Loucy (cell line): ENCODE data around the gene ANAPC5.

Experiments
- H2AFZ ChIP-seq: fragments of 200-600 bp; sonication (generic); 2 replicates; pipeline ENCODE4 v1.6.0; 2016; ENCODE audit warnings: antibody characterized with exemption, mild to moderate bottlenecking, low read length, moderate library complexity
- H3F3A ChIP-seq: fragments of 200-600 bp; 2 replicates; pipeline ENCODE4 v1.6.0; 2016; ENCODE audit warnings: antibody characterized with exemption, low read depth, mild to moderate bottlenecking
- H3K27me3 ChIP-seq: fragments of 200-600 bp; sonication (generic); 2 replicates; pipeline ENCODE4 v1.6.1; 2014; ENCODE audit warnings: low read length, mild to moderate bottlenecking; ENCODE audit not compliant: insufficient read depth, poor library complexity, severe bottlenecking
- H3K36me3 ChIP-seq: fragments of 200-600 bp; sonication (generic); 2 replicates; pipeline ENCODE4 v1.6.1; 2016; ENCODE audit warnings: low read length; ENCODE audit not compliant: insufficient read depth
- H3K4me1 ChIP-seq: fragments of 200-600 bp; sonication (generic); 2 replicates; pipeline ENCODE4 v1.5.1; 2014; ENCODE audit warnings: low read length, mild to moderate bottlenecking; ENCODE audit not compliant: insufficient read depth, poor library complexity, severe bottlenecking
- H3K4me2 ChIP-seq: fragments of 200-600 bp; sonication (generic); 2 replicates; pipeline ENCODE4 v1.6.0; 2014; ENCODE audit warnings: antibody characterized with exemption, low read length, low read depth, mild to moderate bottlenecking; ENCODE audit not compliant: poor library complexity, severe bottlenecking
- H3K4me3 ChIP-seq: fragments of 200-600 bp; sonication (generic); 2 replicates; pipeline ENCODE4 v1.5.1; 2014; ENCODE audit warnings: low read length, mild to moderate bottlenecking, mixed read lengths; ENCODE audit not compliant: poor library complexity, severe bottlenecking
- H3K79me2 ChIP-seq: fragments of 200-600 bp; sonication (generic); 2 replicates; pipeline ENCODE4 v1.6.1; 2014; ENCODE audit warnings: low read length; ENCODE audit not compliant: insufficient read depth
- H3K9ac ChIP-seq: fragments of 200-600 bp; sonication (generic); 2 replicates; pipeline ENCODE4 v1.6.0; 2014; ENCODE audit warnings: mild to moderate bottlenecking, low read depth, low read length, moderate library complexity; ENCODE audit not compliant: poor library complexity, severe bottlenecking
- H3K9me2 ChIP-seq: fragments of 200-600 bp; sonication (generic); replicated peaks from 2 replicates; pipeline ENCODE4 v1.6.1; 2016; ENCODE audit warnings: low read depth, low read length, mixed read lengths
- H3K9me3 ChIP-seq: fragments of 200-600 bp; sonication (generic); 2 replicates; pipeline ENCODE4 v1.6.1; 2014; ENCODE audit warnings: mild to moderate bottlenecking, antibody characterized with exemption, low read length, low read depth; ENCODE audit not compliant: insufficient read depth
- H4K20me1 ChIP-seq: fragments of 200-600 bp; sonication (generic); 2 replicates; pipeline ENCODE4 v1.6.0; 2014; ENCODE audit warnings: antibody characterized with exemption, low read length, mild to moderate bottlenecking; ENCODE audit not compliant: insufficient read depth, poor library complexity, severe bottlenecking
- EZH2phosphoT487 ChIP-seq: fragments of 200-600 bp; IDR thresholded peaks from 2 replicates; pipeline ENCODE4 v1.6.1; 2018; ENCODE audit warnings: antibody characterized with exemption, mild to moderate bottlenecking, moderate library complexity, borderline replicate concordance
- TF ChIP-seq, protein P1 (sequence below): fragments of 200-600 bp; sonication (generic); conservative IDR thresholded peaks from 2 replicates; pipeline ENCODE4 v1.5.1; 2014; ENCODE audit warnings: mild to moderate bottlenecking, antibody characterized with exemption, low read length

ANAPC5 gene

DNA sequence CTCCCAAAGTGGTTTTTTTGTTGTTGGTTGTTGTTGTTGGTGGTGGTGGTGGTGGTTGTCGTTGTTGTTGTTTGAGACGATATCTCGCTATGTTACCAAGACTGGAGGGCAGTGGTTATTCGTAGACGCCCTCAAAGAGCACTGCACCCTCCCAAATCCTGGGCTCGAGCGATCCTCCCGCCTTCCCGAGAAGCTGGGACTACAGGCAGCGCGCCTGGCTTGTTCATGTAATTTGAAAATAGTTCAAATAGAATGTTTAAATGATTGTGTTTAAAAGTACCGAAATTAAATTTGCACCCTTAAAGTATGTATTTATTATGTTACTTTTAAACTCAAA is 439 bp upstream of the ANAPC5 start:
- TF ChIP-seq, protein P1, sequence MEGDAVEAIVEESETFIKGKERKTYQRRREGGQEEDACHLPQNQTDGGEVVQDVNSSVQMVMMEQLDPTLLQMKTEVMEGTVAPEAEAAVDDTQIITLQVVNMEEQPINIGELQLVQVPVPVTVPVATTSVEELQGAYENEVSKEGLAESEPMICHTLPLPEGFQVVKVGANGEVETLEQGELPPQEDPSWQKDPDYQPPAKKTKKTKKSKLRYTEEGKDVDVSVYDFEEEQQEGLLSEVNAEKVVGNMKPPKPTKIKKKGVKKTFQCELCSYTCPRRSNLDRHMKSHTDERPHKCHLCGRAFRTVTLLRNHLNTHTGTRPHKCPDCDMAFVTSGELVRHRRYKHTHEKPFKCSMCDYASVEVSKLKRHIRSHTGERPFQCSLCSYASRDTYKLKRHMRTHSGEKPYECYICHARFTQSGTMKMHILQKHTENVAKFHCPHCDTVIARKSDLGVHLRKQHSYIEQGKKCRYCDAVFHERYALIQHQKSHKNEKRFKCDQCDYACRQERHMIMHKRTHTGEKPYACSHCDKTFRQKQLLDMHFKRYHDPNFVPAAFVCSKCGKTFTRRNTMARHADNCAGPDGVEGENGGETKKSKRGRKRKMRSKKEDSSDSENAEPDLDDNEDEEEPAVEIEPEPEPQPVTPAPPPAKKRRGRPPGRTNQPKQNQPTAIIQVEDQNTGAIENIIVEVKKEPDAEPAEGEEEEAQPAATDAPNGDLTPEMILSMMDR = no peak
- no peak for TF ChIP-seq EZH2phosphoT487
- H3K9ac ChIP-seq = peak overlapping the region; percentile 82
- H3K4me2 ChIP-seq = peak overlapping the region; percentile 92

DNA sequence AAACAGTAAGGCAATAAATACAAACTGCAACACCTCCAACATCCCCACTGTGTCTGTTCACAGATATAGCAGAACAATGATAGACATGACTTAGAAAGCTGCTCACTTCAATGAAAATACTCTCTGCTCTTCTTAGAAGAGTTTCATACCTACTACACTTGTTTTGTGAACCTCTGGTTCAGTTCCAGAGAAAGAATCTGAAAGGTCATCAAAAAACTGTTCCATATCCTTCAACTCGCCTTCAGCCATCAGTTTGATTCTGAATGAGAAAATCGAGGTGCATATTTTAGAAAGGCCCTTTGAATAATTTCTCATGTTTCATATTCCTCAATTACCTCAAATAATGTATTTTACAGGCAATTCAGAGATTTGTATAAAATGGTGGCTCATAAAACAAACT is 5.5 kb downstream of the ANAPC5 start:
- TF ChIP-seq EZH2phosphoT487 = no peak
- TF ChIP-seq, protein P1 = no peak
- Histone ChIP-seq H3K4me2 (peak overlapping the region; percentile 57), H3K4me3 (no peak overlapping the region), H3K36me3 (peaks cover 44% of the 10 kb centered on the region; the same call in 1 of the 2 replicates), H3K79me2 (peaks cover 56% of the 10 kb centered on the region), H3K9me2 (no peaks in the 10 kb centered on the region), H3K9me3 (no peaks in the 10 kb centered on the region), H3F3A (no peaks in the 10 kb centered on the region), H3K27me3 (no peaks in the 10 kb centered on the region), H4K20me1 (peaks cover 39% of the 10 kb centered on the region), H2AFZ (no peak overlapping the region), H3K4me1 (peaks cover 20% of the 10 kb centered on the region), H3K9ac (no peak overlapping the region)

More for the DNA sequence above, 439 bp upstream of the ANAPC5 start:
- Histone ChIP-seq H3K79me2 (peaks cover 44% of the 10 kb centered on the region), H3K4me3 (peak overlapping the region; percentile 95), H3K36me3 (no peaks in the 10 kb centered on the region), H3F3A (no peaks in the 10 kb centered on the region), H2AFZ (peak overlapping the region; percentile 72; the same call in 1 of the 2 replicates), H3K9me2 (no peaks in the 10 kb centered on the region), H3K27me3 (no peaks in the 10 kb centered on the region), H3K4me1 (peaks cover 24% of the 10 kb centered on the region), H3K9me3 (no peaks in the 10 kb centered on the region), H4K20me1 (peaks cover 26% of the 10 kb centered on the region)

DNA sequence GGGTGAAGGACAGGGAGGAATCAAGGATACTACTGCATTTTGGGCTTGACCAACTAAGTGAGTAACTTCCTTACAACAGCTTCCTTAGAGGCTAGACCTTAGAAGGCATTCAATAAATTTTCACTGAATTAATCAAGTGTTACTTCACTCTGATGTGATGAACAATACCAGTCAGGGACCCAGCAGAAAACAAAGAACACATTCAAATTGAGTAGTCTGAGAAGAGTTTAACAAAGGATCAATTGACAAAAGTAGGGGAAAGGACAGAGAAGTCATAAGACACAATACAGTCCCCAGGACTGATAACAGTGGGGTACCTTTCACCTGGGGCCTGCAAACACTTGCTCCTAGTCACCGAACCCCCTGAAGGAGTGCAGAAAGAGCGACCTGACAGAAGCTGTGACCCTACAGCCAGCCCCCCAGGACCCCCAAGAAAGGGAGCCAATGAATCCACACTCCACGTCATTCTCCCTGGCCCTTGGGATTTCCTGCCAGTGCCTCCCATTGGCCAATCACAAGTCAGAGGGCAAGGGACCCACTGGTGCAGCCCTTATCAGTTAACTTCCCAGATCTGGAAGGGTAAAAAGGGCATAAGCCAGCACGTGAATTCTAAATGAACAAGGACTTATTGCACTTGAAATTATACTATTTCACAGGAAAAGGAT is 6.9 kb downstream of the ANAPC5 start:
- Histone ChIP-seq H3K9ac (no peak overlapping the region), H3K9me3 (no peaks in the 10 kb centered on the region), H3K4me2 (no peak overlapping the region), H3K9me2 (no peaks in the 10 kb centered on the region), H3K27me3 (no peaks in the 10 kb centered on the region), H3K36me3 (peaks cover 58% of the 10 kb centered on the region; the same call in 1 of the 2 replicates), H4K20me1 (peaks cover 31% of the 10 kb centered on the region), H3K4me1 (peaks cover 14% of the 10 kb centered on the region), H2AFZ (no peak overlapping the region), H3F3A (no peaks in the 10 kb centered on the region), H3K79me2 (peaks cover 41% of the 10 kb centered on the region), H3K4me3 (no peak overlapping the region)
- TF ChIP-seq EZH2phosphoT487 = no peak
- TF ChIP-seq, protein P1 = no peak
